Liver (tissue), 9 donors: ENCODE data around the gene MAPRE2. TPM values are rescaled to one million over a fixed set of nuclear protein-coding genes. Genes with fewer than 3 reads are reported as not detected.

ENCODE experiments used
- DNase-seq: peaks from one replicate; pipeline ENCODE4 v3.0.0-alpha.2; 2017; ENCODE audit warnings: low spot score
- H3K27ac ChIP-seq, 2 donors: one replicate each; pipeline ENCODE4 v1.7.0; 2013; ENCODE audit warnings: inconsistent platforms in 2 of 2, low read length in 2 of 2, control low read depth in 1 of 2, low read depth in 1 of 2, mild to moderate bottlenecking in 1 of 2
- H3K27me3 ChIP-seq, 4 donors: one replicate each; pipeline versions ENCODE4 v1.6.1 to v1.7.0; 2013; ENCODE audit warnings: low read length in 3 of 4, inconsistent platforms in 1 of 4, mild to moderate bottlenecking in 1 of 4, moderate library complexity in 1 of 4; ENCODE audit not compliant: control insufficient read depth in 4 of 4, insufficient read depth in 4 of 4
- H3K36me3 ChIP-seq, 4 donors: one replicate each; pipeline versions ENCODE4 v1.6.1 to v1.7.0; 2013; ENCODE audit warnings: low read length in 3 of 4, mild to moderate bottlenecking in 3 of 4, low read depth in 1 of 4, moderate library complexity in 1 of 4; ENCODE audit not compliant: control insufficient read depth in 4 of 4, insufficient read depth in 3 of 4
- H3K4me1 ChIP-seq, 4 donors: one replicate each; pipeline versions ENCODE4 v1.6.1 to v1.7.0; 2013; ENCODE audit warnings: low read length in 3 of 4, mild to moderate bottlenecking in 3 of 4, moderate library complexity in 1 of 4; ENCODE audit not compliant: control insufficient read depth in 4 of 4, insufficient read depth in 4 of 4
- H3K4me3 ChIP-seq, 3 donors: one replicate each; pipeline versions ENCODE4 v1.6.1 to v1.7.0; 2013; ENCODE audit warnings: low read length in 3 of 3, control low read depth in 1 of 3, low read depth in 1 of 3, mild to moderate bottlenecking in 1 of 3
- H3K9ac ChIP-seq, 2 donors: one replicate each; pipeline ENCODE4 v1.7.0; 2013; ENCODE audit warnings: low read length in 2 of 2, mild to moderate bottlenecking in 2 of 2, moderate library complexity in 2 of 2, control low read depth in 1 of 2, low read depth in 1 of 2
- H3K9me3 ChIP-seq, 4 donors: one replicate each; pipeline versions ENCODE4 v1.6.1 to v1.7.0; 2013; ENCODE audit warnings: low read length in 3 of 4; ENCODE audit not compliant: control insufficient read depth in 4 of 4
- EGR1 ChIP-seq, 2 donors: IDR thresholded peaks; 2 replicates each; pipeline ENCODE4 v1.6.1; 2016 to 2018; ENCODE audit warnings: antibody characterized with exemption in 2 of 2, low read depth in 2 of 2
- FOXA1 ChIP-seq: IDR thresholded peaks from 2 replicates; pipeline ENCODE4 v1.6.1; 2016; ENCODE audit warnings: antibody characterized with exemption
- FOXA2 ChIP-seq: IDR thresholded peaks from 2 replicates; pipeline ENCODE4 v1.6.1; 2016; ENCODE audit warnings: antibody characterized with exemption
- GABPA ChIP-seq, 2 donors: IDR thresholded peaks in 1 of 2; conservative IDR thresholded peaks in 1 of 2; 2 replicates each; pipeline ENCODE4 v1.6.1; 2016; ENCODE audit warnings: antibody characterized with exemption in 2 of 2, mild to moderate bottlenecking in 1 of 2, moderate library complexity in 1 of 2
- HNF4A ChIP-seq, 2 donors: conservative IDR thresholded peaks; 2 replicates each; pipeline ENCODE4 v1.6.1; 2016; ENCODE audit warnings: antibody characterized with exemption in 2 of 2, mild to moderate bottlenecking in 2 of 2
- HNF4G ChIP-seq: IDR thresholded peaks from 2 replicates; pipeline ENCODE4 v1.6.1; 2016; ENCODE audit warnings: antibody characterized with exemption
- JUND ChIP-seq, 2 donors: IDR thresholded peaks; 2 replicates each; pipeline ENCODE4 v1.6.1; 2016; ENCODE audit warnings: antibody characterized with exemption in 2 of 2
- NR2F2 ChIP-seq: IDR thresholded peaks from 2 replicates; pipeline ENCODE4 v1.6.1; 2016; ENCODE audit warnings: antibody characterized with exemption
- SP1 ChIP-seq: IDR thresholded peaks from 2 replicates; pipeline ENCODE4 v1.6.1; 2018; ENCODE audit warnings: antibody characterized with exemption, mild to moderate bottlenecking
- TAF1 ChIP-seq: conservative IDR thresholded peaks from 2 replicates; pipeline ENCODE4 v1.6.1; 2016; ENCODE audit warnings: antibody characterized with exemption, mild to moderate bottlenecking
- YY1 ChIP-seq: IDR thresholded peaks from 2 replicates; pipeline ENCODE4 v1.6.1; 2016; ENCODE audit warnings: antibody characterized with exemption, mild to moderate bottlenecking
- ZBTB33 ChIP-seq: IDR thresholded peaks from 2 replicates; pipeline ENCODE4 v1.6.1; 2016; ENCODE audit warnings: antibody characterized with exemption
- WGBS: extraction: QIAGEN DNeasy Blood & Tissue Kit; methylation state at CpG from one replicate; pipeline ENCODE4 v1.1.7; 2013; 5-methylcytosine and 5-hydroxymethylcytosine counted together
- polyA plus RNA-seq, 2 donors: library from polyadenylated mRNA; stranded (reverse) in 1 of 2; unstranded in 1 of 2; fragments of 200-250 nt in 1 of 2; fragments of >200 nt in 1 of 2; fragmentation: Nextera tagmentation in 1 of 2; extraction: Ambion mirVana in 1 of 2; gene quantifications; one replicate each; pipeline versions ENCODE4 v1.2.1 to v1.2.3, GENCODE V29; 2013 to 2015
- total RNA-seq, 2 donors: library from RNA; depleted of rRNA; stranded (reverse); fragments of >200 nt; gene quantifications; one replicate each; pipeline ENCODE4 v1.2.3, GENCODE V29; 2014
- TF ChIP-seq, protein P1 (sequence below): IDR thresholded peaks from 2 replicates; pipeline ENCODE4 v1.6.1; 2016; ENCODE audit warnings: antibody characterized with exemption, mild to moderate bottlenecking
- TF ChIP-seq, protein P2 (sequence below): IDR thresholded peaks from 2 replicates; pipeline ENCODE4 v1.6.1; 2016; ENCODE audit warnings: antibody characterized with exemption
- TF ChIP-seq, protein P3 (sequence below): fragments of 150-350 bp; IDR thresholded peaks from 2 replicates; pipeline ENCODE4 v1.5.1; 2017; ENCODE audit warnings: improper control_type of control experiment, low read depth, low read length; ENCODE audit not compliant: missing input control
- donor health status: healthy.
- donor health status: healthy.
- donor health status: healthy.
- donor health status: healthy.
- donor health status: healthy.

MAPRE2 gene
- total and polyA plus RNA-seq, 4 donors, result 7.9 to 12.8 (median 11.0) TPM

GRCh38 chr18:34991561-34991960 lies 49.7 kb upstream of the MAPRE2 start (continued):
- TF ChIP-seq ZBTB33, result no peak
- TF ChIP-seq JUND (IDR thresholded peaks at IDR 0.05), result no peak

DNA sequence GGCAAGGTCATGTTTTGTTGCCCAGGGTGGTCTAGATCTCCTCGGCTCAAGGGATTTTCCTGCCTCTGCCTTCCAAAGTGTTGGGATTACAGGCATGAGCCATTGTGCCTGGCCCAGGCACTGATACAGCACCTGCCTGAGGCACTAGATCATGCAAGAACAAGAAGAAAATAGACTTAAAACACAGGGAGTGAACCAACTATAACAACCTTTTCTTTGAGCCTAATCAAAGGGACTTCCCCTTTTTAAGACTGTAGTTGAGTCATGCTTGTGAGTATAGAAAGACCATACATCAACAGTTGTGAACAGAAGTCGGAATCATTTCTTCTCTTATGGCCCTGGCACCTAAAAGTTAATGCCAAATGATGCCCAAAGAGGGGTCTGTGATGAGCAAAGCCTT lies 47.9 kb upstream of the MAPRE2 start:
- no peaks in the 10 kb centered on the region for H3K36me3 ChIP-seq
- WGBS, result 94% methylated on average over 2 of the region's 2 CpGs

GRCh38 chr18:34995746-34996145 lies 45.5 kb upstream of the MAPRE2 start:
- TF ChIP-seq, protein P1, sequence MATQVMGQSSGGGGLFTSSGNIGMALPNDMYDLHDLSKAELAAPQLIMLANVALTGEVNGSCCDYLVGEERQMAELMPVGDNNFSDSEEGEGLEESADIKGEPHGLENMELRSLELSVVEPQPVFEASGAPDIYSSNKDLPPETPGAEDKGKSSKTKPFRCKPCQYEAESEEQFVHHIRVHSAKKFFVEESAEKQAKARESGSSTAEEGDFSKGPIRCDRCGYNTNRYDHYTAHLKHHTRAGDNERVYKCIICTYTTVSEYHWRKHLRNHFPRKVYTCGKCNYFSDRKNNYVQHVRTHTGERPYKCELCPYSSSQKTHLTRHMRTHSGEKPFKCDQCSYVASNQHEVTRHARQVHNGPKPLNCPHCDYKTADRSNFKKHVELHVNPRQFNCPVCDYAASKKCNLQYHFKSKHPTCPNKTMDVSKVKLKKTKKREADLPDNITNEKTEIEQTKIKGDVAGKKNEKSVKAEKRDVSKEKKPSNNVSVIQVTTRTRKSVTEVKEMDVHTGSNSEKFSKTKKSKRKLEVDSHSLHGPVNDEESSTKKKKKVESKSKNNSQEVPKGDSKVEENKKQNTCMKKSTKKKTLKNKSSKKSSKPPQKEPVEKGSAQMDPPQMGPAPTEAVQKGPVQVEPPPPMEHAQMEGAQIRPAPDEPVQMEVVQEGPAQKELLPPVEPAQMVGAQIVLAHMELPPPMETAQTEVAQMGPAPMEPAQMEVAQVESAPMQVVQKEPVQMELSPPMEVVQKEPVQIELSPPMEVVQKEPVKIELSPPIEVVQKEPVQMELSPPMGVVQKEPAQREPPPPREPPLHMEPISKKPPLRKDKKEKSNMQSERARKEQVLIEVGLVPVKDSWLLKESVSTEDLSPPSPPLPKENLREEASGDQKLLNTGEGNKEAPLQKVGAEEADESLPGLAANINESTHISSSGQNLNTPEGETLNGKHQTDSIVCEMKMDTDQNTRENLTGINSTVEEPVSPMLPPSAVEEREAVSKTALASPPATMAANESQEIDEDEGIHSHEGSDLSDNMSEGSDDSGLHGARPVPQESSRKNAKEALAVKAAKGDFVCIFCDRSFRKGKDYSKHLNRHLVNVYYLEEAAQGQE, result no peak
- TF ChIP-seq, protein P2, sequence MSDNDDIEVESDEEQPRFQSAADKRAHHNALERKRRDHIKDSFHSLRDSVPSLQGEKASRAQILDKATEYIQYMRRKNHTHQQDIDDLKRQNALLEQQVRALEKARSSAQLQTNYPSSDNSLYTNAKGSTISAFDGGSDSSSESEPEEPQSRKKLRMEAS, result no peak
- no peak for TF ChIP-seq HNF4G
- no peak for TF ChIP-seq JUND (IDR thresholded peaks at IDR 0.05)
- no peak for TF ChIP-seq FOXA2
- no peak for TF ChIP-seq SP1
- TF ChIP-seq NR2F2, result no peak
- no peak for TF ChIP-seq FOXA1
- TF ChIP-seq, protein P3, sequence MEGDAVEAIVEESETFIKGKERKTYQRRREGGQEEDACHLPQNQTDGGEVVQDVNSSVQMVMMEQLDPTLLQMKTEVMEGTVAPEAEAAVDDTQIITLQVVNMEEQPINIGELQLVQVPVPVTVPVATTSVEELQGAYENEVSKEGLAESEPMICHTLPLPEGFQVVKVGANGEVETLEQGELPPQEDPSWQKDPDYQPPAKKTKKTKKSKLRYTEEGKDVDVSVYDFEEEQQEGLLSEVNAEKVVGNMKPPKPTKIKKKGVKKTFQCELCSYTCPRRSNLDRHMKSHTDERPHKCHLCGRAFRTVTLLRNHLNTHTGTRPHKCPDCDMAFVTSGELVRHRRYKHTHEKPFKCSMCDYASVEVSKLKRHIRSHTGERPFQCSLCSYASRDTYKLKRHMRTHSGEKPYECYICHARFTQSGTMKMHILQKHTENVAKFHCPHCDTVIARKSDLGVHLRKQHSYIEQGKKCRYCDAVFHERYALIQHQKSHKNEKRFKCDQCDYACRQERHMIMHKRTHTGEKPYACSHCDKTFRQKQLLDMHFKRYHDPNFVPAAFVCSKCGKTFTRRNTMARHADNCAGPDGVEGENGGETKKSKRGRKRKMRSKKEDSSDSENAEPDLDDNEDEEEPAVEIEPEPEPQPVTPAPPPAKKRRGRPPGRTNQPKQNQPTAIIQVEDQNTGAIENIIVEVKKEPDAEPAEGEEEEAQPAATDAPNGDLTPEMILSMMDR, result no peak
- TF ChIP-seq YY1, result no peak
- TF ChIP-seq EGR1 (IDR thresholded peaks at IDR 0.05; ENCODE audit: low read depth in 2 of 2), result no peak
- no peak for TF ChIP-seq HNF4A (conservative IDR thresholded peaks at IDR 0.05)
- TF ChIP-seq GABPA (IDR thresholded peaks at IDR 0.05 in 1 of 2, conservative IDR thresholded peaks at IDR 0.05 in 1 of 2), result no peak
- no peaks in the 10 kb centered on the region for H3K27me3 ChIP-seq
- no peaks in the 10 kb centered on the region for H3K36me3 ChIP-seq

More for the DNA sequence above, 47.9 kb upstream of the MAPRE2 start:
- Histone ChIP-seq H3K9me3 (no peaks in the 10 kb centered on the region), H3K4me3 (no peak overlapping the region), H3K27me3 (no peaks in the 10 kb centered on the region), H3K9ac (no peak overlapping the region), H3K27ac (no peak overlapping the region), H3K4me1 (no peaks in the 10 kb centered on the region)
- no peak for TF ChIP-seq NR2F2
- TF ChIP-seq FOXA1, result no peak
- no peak for TF ChIP-seq TAF1
- no peak for DNase-seq

More at GRCh38 chr18:34995746-34996145, 45.5 kb upstream of the MAPRE2 start:
- Histone ChIP-seq H3K4me1 (no peaks in the 10 kb centered on the region), H3K9me3 (no peaks in the 10 kb centered on the region), H3K4me3 (no peak overlapping the region), H3K9ac (no peak overlapping the region), H3K27ac (no peak overlapping the region)
- 98% methylated on average over 5 of the region's 5 CpGs for WGBS
- DNase-seq, result no peak
